ENCODE results near the gene ENO2. TPM values are rescaled to one million over a fixed set of nuclear protein-coding genes. Genes with fewer than 3 reads are reported as not detected.

Gene ENO2
- total RNA-seq, 2 experiments from 2014 or later = 85.6 to 103 TPM

DNA sequence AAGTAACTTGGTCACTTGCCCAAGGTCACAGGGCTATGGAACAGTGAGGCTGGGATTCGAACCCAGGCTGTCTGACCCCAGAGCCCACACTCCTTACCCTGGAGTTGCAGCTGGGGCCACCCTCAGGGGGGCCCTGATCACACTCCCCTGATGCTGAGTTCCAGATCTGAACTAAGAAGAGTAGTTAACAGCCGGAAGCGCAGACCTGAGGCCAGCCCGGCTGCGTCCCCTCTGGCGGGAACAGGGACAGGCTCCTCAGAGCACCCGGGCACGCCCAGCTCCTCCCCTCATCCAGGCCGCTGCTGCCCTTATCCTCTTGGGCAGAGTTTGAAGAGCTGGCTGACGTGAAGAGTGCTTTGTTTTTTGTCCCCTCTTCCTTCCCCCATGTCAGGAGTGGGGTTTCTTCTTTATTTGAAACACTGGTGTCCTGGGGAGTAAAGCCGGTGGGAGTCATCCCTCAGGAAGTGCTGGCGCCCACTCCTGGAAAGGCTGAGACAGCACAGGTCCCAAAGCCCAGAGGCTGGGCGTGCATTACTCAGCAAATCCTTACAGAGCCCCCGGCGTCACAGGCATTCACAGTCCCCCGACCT lies 47.4 kb downstream of the ENO2 start:
- Mint-ChIP-seq H3K4me1 (ENCODE audit: low read depth) (peaks cover 72% of the 10 kb centered on the region), H3K36me3 (ENCODE audit: low read depth) (peaks cover 69% of the 10 kb centered on the region), H3K4me3 (peak overlapping the region; percentile 90), H3K9me3 (no peaks in the 10 kb centered on the region), H3K27me3 (no peaks in the 10 kb centered on the region), H3K27ac (peak overlapping the region; percentile 97)
- intact Hi-C loops (cut with DNase I, micrococcal nuclease) = loop anchor here in 1 of 2 experiments (1.0 kb wide), 2 partner anchors 8 to 17 kb away; partner anchors contain the start of gene C12orf57
- ATAC-seq (ENCODE audit: poor library complexity) (peak; percentile 12), DNase-seq (peak in 6 of 14 experiments; percentile 29 to 80 (median 64))
- CTCF ChIA-PET = interaction anchor here (1.1 to 13.3 kb wide), 9 partner anchors 14 to 95 kb away, joined by 3 to 324 read pairs (median 6); partner anchors contain the start of genes C12orf57, ENO2, LPCAT3 and LRRC23
- peaks cover 85% of the 10 kb centered on the region for H3K4me1 ChIP-seq (ENCODE audit: insufficient read depth, low read length)
- H3K9me3 ChIP-seq (ENCODE audit: control insufficient read depth in 1 of 2, insufficient read depth in 1 of 2, low read length in 2 of 2) = no peaks in the 10 kb centered on the region
- peaks cover 48% of the 10 kb centered on the region for H3K36me3 ChIP-seq (ENCODE audit: insufficient read depth, low read length)
- POLR2A ChIA-PET = interaction anchor here (1.0 to 16.4 kb wide), 10 partner anchors 14 to 359 kb away, joined by 4 to 963 read pairs (median 7); partner anchors contain the start of genes C12orf57, C1RL, ENO2 and LPCAT3
- H3K4me3 ChIP-seq (ENCODE audit: low read length) = peak overlapping the region; percentile 29
- TF ChIP-seq, protein P1, sequence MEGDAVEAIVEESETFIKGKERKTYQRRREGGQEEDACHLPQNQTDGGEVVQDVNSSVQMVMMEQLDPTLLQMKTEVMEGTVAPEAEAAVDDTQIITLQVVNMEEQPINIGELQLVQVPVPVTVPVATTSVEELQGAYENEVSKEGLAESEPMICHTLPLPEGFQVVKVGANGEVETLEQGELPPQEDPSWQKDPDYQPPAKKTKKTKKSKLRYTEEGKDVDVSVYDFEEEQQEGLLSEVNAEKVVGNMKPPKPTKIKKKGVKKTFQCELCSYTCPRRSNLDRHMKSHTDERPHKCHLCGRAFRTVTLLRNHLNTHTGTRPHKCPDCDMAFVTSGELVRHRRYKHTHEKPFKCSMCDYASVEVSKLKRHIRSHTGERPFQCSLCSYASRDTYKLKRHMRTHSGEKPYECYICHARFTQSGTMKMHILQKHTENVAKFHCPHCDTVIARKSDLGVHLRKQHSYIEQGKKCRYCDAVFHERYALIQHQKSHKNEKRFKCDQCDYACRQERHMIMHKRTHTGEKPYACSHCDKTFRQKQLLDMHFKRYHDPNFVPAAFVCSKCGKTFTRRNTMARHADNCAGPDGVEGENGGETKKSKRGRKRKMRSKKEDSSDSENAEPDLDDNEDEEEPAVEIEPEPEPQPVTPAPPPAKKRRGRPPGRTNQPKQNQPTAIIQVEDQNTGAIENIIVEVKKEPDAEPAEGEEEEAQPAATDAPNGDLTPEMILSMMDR (IDR thresholded peaks at IDR 0.05) = no peak
- no peaks in the 10 kb centered on the region for H3K27me3 ChIP-seq (ENCODE audit: control insufficient read depth in 1 of 2, insufficient read depth in 2 of 2, low read length in 2 of 2)
- peak overlapping the region; percentile 94 to 96 for H3K27ac ChIP-seq (ENCODE audit: low read depth in 1 of 2, low read length in 2 of 2)

DNA sequence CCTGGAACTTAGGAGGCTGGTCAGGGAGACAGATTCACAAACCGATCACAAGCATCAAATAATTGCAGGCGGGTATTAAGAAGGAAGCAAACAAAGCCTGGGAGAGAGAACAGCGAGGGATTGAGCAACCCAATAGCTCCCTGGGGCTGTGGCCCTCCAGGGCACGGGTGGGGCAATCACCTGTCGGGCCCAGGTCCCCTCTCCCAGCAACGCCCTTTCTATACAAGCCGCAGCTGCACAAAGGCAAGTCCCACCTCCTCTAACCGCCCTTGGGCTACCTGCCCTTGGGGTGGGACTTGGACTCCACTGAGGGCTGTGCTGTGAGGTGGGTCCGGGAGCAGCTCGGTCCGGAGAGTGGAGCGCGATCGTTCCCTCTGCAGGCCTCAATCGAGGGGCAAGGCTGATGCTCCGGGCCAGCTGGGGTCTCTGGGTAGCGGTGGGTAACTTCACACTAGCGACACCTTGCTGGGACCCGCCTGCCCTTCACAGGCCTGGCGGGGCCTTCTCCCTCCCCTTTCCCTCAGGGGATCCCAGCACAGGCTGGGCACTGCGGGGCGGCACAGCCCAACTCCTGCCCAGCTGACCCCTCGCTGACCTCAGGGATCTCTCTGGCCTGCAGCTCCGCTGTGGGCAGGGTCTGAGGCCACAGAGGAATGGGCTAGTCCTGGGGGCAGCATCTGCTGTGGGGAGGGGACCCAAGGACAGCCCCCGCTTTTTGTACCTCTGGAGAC lies 48.1 kb downstream of the ENO2 start:
- CTCF ChIA-PET = interaction anchor here (1.1 to 13.3 kb wide), 6 partner anchors 15 to 71 kb away, joined by 4 to 324 read pairs (median 11); partner anchors contain the start of genes C12orf57, ENO2, LPCAT3 and LRRC23

More for the DNA sequence above, 48.1 kb downstream of the ENO2 start:
- H3K36me3 Mint-ChIP-seq (ENCODE audit: low read depth) = peaks cover 68% of the 10 kb centered on the region
- DNase-seq (peak in 1 of 14 experiments; percentile 40), ATAC-seq (ENCODE audit: poor library complexity) (no peak)
- peak overlapping the region; percentile 97 for H3K27ac Mint-ChIP-seq
- H3K4me3 Mint-ChIP-seq = peak overlapping the region; percentile 90
- intact Hi-C loops (cut with DNase I, micrococcal nuclease) = no loop called here
- H3K4me1 Mint-ChIP-seq (ENCODE audit: low read depth) = peaks cover 66% of the 10 kb centered on the region
- TF ChIP-seq, protein P1 (IDR thresholded peaks at IDR 0.05) = no peak
- Histone ChIP-seq H3K4me1 (ENCODE audit: insufficient read depth, low read length) (peaks cover 78% of the 10 kb centered on the region), H3K4me3 (ENCODE audit: low read length) (peak overlapping the region; percentile 29), H3K36me3 (ENCODE audit: insufficient read depth, low read length) (peaks cover 48% of the 10 kb centered on the region), H3K27me3 (ENCODE audit: control insufficient read depth in 1 of 2, insufficient read depth in 2 of 2, low read length in 2 of 2) (no peaks in the 10 kb centered on the region), H3K9me3 (ENCODE audit: control insufficient read depth in 1 of 2, insufficient read depth in 1 of 2, low read length in 2 of 2) (no peaks in the 10 kb centered on the region), H3K27ac (ENCODE audit: low read depth in 1 of 2, low read length in 2 of 2) (peak overlapping the region; percentile 94 to 96)
- POLR2A ChIA-PET = interaction anchor here (1.6 to 16.4 kb wide), 8 partner anchors 8 to 273 kb away, joined by 4 to 963 read pairs (median 8); partner anchors contain the start of genes C12orf57, ENO2, LPCAT3 and PTPN6
- H3K27me3 Mint-ChIP-seq = no peaks in the 10 kb centered on the region
- H3K9me3 Mint-ChIP-seq = no peaks in the 10 kb centered on the region
